SKM-1 (cell line): Measurements from ENCODE around the gene RHOB.
"Not testable (repeated sequence)": the region's sequence is repeated elsewhere in the genome, so short reads cannot be mapped to it uniquely, and the experiment has no call there.

ENCODE experiments used
- DNase-seq: peaks from one replicate; lab custom pipeline; 2025; ENCODE audit not compliant: unreplicated experiment; lab: John Stamatoyannopoulos, UW

RHOB gene

DNA sequence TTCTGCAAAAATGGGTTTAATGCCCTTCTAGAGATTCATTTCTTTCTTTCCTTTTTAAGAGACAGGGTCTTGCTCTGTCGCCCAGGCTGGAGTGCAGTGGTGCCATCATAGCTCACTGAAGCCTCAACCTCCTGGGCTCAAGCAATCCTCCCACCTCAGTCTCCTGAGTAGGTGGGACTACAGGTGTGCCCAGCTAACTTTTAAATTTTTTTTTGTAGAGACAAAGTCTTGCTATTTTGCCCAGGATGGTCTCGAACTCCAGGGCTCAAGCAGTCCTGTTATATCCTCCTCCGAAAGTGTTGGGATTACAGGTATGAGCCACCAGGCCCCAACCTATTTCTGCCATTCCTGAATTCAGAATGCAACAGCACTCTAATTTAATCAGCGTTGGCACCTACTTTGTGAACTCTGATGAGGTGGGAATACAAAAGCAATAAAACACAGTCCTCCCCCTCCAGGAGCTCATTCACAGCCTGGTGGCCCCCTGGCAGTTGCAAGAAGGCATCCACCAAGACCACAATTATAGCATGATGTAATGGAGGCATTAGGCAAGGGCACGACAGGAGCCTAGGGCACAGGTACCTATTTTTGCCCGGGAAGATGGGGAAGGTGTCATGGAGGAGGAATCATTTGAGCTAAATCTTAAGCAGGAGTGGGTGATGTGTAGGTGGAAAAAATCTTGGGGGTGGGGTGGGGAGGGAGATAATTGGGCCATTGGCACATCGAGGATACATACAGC, 5.1 kb downstream of the RHOB start:
- DNase-seq = no peak

DNA sequence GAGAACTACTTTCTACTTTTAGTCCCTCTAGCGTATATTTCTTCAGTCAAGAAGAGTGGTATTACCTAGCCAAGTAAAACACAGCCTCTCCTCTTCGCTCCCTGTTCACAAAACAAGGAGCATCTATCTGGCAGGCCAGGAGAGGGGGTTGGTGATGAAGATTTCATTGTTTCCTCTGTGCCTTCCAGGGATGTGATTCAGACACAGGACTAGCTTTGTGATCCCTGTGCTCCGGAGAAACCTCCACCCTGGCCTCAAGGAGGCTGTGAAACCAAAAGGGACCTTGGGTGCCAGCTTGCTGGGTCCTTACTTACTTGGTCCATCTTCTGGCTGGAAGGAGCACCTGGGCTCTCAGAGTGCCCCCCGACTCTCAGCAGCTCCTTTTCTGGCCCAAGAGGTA, 5.7 kb downstream of the RHOB start:
- no peak for DNase-seq

DNA sequence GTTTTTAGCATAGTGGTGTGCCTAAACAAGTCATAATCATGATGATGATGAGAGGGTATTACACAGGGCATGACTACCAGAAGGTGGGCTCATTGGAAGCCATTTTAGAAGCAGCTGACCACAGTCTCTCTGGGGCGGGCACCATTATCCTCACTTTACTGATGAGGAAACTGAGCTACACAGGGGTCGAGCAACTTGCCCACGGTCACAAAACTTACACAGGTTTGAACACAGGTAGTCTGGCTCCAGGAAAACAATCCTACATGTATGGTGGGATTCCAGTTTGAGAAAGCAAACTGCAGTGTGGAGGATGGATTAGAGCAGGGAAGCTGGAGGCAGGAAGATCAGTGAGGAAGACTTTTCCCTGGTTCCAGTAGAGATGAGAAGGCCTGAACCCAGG, 6.2 kb downstream of the RHOB start:
- DNase-seq = no peak

DNA sequence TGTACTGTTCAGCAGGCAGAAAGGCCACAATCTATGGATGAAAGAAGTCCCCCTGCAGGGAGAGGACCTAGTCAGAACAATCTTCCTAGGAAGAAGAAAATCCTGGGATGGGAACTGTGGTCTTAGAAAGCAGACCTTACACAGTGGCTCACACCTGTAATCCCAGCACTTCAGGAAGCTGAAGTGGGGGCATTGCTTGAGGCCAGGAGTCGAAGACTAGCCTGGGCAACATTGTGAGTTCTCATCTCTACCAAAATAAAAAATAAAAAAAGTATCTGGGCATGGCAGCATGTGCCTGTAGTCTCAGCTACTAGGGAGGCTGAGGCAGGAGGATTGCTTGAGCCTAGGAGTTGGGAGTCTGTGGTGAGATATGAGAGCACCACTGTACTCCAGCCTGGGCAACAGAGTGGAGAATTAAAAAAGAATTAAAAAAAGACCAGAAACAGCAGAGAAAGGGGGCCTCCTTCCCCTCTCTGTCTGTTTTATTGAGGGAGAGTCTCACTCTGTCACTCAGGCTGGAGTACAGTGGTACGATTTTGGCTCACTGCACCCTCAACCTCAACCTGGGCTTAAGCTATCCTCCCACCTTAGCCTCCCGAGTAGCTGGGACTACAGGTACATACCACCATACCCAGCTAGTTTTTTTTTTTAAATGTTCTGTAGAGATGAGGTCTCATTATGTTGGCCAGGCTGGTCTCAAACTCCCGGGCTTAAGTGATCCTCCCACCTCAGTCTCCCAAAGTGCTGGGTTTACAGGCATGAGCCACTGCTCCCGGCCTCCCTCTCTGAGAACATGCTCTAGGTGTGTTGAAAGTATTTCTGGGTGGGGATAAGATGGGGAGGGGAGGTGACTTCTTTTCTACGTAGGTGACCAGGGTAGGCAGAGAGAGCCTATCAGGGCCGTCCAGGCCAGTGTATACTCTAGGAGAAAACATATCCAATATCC, 7.4 kb downstream of the RHOB start:
- DNase-seq = no peak

DNA sequence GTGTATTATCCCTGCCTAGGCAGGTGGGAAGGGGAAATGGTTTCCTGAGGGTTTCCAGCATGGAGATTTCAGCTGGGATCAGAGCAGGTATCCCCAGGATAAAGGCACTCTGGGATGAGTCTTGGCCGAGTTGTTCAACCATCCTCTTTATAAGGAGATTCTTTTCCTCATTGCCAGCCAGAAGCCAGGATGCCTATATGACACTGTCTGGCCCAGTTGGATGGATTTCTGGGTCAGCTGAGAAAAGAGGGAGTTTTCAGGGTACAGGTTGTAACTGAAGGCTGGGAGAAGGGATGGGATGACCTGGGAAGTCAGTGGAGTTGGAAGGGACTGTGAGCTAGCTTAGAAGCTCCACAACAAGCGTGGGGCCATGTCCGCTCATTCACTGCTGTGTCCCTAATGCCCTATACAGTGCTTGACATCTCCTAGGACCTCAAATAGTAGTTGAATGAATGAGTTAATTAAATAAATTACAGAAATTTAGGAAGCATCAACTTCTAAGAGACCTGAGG, 8.3 kb downstream of the RHOB start:
- no peak for DNase-seq

DNA sequence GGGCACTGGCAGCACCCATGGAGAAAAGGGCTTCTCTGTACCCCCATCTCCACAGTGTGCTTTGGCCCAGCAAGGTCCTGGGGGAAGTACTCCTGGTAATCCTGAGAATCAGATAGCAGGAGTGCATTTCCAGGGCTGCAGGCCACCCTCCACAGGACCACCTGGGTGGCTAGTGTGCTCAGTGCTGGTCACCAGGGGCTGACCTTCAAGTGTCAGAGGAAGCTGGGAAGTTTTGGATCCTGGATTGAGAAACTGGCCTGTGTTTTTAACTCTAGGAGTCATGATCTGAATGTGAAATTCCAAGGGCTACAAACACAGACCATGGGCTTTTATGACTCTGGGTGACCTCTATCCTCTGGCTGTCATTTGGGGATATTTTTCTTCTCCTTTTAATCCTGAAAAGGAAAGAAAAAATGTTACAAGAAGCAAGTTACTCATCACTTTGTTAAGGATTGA, 9.3 kb downstream of the RHOB start:
- no peak for DNase-seq

DNA sequence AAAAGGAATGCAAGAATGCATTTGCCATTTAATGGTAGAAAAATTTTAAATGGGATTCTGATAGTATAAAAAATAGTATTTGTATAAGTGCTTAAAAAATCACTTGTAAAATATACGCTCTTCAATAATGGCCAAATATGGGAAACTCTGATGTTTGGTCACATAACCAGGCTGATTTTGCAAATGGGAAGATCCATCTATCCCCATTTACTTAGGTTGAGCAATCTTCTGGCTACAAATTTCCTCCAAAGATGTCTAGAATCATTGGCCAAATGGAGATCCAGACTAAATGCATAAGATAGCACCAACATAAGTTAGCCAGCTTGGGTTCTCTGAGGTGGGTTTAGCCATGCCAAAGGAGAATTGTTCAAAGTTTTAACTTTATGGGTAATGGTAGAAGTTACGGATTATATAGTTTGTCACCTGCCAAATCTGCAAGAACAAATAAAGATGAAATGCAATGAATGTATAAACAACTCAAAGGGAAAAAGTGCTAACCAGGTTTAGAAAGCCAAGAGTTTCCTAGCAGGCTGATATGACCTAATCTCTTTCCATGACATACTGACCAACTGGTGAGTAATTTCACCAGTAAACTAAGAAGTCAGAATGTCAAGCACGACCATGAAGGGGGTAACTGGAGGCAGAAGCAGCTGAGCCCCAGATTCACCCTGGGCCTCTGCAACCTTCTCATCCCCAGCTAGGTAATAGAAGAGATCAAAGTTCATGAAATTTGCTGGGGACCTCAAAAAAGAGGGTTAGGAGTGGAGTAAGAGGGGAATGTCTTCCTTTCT, 10.0 kb downstream of the RHOB start:
- DNase-seq = no peak

DNA sequence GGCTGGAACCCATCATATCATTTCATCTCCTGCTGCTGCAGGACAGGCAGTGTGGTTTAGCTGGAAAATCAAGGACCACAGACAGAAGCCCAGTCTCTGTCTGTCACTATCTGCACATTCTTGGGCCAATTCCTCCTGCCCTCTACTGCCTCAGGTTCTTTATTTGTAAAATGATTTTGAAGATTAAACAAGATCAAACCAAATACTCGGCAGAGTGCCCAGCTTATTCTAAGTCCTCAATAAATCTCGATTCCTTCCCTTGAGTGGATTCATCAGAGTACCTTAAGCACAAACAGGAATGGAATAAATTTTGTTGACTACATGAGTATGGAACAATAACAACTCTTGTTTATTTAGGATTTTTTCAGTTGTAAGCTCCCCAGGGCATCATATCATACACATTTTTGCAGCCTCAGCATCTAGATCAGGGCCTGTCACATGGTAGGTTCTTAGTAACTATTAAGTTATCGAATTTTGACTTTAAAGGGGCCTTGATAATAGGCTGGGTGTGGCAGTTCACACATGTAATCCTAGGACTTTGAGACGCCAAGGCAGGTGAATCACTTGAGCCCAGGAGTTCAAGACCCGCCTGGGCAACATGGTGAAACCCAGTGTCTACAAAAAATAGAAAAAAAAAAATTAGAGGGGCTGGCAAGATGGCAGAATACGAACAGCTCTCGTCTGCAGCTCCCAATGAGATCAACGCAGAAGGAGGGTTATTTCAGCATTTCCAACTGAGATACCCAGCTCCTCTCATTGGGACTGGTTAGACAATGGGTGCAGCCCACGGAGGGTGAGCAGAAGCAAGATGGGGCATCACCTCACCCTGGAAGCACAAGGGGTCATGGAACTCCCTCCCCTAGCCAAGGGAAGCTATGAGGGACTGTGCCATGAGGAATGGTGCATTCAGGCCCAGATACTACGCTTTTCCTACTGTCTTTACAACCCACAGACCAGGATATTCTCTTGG, 11.1 kb downstream of the RHOB start:
- DNase-seq = no peak

DNA sequence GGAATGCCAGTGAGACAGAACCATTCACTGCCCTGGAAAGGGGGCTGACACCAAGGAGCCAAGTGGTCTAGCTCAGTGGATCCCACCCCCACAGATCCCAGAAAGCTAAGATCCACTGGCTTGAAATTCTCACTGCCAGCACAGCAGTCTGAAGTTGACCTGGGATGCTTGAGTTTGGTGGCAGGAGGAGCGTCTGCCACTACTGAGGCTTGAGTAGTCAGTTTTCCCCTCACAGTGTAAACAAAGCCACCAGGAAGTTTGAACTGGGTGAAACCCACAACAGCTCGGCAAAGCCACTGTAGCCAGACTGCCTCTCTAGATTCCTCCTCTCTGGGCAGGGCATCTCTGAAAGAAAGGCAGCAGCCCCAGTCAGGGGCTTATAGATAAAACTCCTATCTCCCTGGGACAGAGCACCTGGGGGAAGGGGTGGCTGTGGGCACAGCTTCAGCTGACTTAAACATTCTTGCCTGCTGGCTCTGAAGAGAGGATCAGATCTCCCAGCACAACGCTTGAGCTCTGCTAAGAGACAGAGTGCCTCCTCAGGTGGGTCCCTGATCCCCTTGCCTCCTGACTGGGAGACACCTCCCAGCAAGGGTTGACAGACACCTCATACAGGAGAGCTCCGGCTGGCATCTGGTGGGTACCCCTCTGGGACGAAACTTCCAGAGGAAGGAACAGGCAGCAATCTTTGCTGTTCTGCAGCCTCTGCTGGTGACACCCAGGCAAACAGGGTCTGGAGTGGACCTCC, 12.0 kb downstream of the RHOB start:
- not testable (repeated sequence) for DNase-seq

DNA sequence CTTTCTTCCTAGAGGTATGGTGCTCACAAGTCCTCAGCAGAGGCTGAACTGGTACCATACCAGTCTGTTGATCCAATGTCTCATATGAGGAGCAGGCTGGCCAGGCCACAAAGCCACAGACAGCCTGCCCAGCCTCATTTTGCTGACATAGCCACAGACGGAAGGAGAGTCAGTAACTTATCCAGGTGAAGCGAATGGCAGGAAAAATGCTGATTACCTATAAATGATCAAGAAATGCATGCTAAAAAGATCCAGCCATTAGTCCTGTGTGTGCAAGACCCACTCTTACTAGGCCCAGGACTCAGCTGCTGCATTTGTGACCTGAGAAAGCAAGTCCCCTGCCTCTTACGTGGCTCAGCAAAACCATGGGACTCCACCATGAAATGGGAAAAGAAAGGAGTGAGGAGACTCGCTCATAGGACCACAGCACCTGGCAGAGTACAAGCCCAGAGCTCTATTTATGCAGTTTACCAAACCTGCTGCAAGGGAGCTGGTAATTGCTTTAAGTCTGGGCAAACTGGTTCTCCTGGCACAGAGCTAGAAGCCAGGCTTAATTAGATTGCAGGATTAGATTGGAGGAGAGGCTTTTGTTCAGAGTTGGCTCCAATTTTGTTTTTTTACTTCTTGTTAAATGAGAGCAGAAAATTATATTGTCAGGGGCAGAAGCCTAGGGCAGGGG, 19.0 kb downstream of the RHOB start:
- DNase-seq = no peak

DNA sequence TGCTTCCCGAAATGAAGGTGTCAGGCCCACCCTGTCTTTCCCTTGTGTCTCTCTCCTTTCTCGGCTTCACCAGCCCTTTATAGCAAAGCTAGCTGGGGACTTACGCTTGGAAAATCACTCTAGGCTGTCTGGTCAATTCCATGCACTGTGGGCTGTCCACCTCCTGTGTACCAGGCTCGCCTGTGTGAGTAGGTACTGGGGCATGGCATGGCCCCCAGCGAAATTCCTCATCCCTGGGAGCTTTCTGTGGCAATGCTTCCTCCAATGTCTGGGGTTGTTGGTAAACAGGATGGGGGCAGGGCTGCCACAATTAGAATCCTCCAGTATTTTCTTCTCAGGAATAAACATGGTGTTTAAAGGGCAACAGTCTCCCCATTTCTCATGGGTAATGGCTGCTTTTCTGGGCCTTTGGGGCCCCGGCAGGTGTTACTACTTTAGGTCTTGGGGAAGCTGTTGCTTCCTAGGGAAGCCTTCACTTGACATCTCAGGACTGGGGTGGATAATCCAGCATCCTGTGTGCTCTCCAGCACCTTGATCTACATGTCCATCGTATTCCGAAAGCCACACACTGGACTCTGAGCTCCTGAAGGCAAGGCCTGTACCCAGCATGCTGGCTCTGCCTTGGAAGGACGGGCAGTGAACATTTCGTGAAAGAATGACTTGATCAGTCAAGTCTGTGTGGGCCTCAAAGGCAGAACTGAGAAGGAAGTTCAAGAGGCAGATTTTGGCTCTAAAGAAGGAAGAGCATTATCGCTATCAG, 21.1 kb downstream of the RHOB start:
- no peak for DNase-seq

DNA sequence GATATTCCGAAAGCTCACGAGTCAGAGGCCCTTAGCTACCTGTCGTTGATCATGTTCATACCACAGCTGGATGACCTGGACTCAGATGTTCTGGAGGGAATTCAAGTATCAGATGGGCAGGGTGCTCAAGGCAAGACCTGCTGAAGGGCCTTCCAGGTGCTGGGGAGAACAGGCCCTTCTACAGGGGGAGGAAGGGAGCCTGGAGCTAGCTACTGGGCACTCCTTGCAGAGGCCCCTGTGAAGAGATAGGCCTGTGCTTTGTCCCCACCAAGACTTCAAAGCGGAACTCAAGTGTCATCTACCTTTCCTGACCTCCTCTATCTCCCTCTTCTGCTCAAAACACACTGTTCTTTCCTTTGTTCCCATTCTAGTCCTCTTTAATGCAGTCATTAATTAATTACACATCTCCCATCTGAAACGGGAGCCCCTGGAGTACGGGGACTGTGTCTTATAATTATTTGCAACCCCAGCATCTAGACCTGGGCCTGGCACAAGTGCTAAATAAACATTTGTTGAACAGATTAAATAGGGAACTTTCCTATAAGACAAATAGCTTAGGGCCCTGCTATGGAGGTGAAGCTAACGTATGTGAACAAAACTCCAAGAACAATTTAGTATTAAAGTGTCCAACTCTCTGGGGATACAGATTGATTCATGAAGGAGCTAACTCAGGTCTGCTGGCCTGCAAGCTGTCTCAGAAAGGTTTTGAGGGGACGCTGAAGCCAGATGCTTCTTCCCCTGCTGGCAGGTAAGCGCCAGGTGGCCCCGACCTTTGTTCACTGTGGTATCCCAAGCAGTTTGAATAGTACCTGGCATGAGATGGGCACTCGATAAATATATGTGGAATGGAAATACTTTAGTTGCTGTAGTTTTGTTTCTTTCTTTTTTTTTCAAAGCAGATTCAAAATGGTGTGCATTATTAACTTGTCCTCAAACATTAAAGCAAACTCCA, 22.0 kb downstream of the RHOB start:
- DNase-seq = no peak

DNA sequence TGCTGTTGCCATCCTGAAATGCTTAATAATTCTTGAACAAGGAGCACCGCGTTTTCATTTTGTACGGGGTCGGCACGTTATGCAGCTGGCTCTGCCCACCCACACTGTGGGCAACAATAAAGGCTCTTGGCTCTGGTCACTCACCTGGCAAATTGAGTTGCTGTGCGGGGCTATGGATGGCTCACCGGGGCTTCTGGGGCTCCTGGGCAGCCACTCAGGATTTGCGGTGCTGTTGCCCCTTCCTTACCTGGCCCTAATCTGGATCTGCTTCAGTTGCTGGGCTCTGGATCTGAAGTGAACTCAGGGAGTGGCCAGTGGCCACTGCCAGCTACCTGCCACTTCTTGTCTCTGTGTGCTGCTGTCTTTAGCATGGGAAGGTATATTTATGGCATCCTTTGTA, 22.7 kb downstream of the RHOB start:
- DNase-seq = no peak

DNA sequence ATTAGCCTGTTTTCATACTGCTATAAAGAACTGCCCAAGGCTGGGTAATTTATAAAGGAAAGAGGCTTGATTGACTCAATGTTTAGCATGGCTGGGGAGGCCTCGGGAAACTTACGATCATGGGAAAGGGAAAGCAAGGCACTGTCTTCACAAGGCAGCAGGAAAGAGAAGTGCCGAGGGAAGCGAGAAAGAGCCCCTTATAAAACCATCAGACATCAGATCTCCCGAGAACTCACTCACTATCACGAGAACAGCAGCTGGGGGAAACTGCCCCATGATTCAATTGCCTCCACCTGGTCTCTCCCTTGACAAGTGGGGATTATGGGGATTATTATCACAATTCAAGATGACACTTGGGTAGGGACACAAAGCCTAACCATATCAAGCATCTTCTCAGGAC, 23.3 kb downstream of the RHOB start:
- no peak for DNase-seq

DNA sequence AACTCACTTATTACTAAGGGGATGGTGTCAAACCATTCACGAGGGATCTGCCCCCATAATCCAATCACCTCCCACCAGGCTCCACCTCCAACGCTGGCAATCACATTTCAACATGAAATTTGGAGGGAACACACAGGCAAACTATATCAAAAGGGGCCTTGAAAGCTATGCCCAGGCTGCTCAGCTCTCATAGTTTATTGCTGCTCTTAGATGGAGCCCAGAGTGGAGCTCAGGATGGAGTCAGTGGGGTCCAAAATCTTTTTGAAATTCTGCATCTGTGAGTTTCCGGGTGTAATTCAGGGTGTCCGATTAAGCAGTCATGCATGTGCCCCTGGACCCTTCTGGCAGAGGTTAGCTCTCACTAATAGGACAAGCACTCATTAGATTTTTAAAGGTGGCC, 24.3 kb downstream of the RHOB start:
- no peak for DNase-seq

DNA sequence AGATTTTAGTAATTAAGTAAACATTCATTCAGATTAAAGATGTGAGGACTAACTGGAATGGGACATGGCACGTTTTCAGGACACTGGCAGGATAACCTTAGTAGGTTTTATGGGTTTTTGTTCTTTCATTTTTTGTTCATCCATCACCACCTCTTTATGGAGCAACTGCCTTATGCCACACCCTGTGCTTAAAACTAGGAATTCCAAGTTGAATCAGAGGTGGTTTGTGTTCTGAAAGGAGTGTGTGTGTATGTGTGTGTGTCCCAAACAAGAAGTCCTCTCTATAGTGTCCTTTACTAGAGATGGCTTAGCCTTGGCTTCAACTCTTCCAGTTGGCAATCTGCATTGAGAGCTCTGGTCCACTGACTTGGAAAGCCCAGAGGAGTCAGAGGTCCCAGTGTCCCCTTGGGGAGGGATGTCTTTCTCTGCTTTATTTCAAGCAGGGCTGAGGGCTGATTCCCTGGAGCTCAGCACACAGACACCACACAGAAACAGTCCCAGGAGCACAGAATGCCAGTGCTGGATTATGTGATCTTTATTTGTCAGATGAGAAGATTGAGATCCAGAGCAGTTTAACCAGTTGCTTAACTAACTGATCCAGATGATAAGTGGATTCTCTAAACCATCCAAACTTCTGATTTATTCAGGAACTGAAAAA, 25.2 kb downstream of the RHOB start:
- no peak for DNase-seq
